Measurements from ENCODE around the gene NFE2L2.
A peak's percentile ranks its signal among the peaks of the same experiment; 100 is the strongest.
"Not testable (repeated sequence)": the region's sequence is repeated elsewhere in the genome, so short reads cannot be mapped to it uniquely, and the experiment has no call there.

The NFE2L2 gene

DNA sequence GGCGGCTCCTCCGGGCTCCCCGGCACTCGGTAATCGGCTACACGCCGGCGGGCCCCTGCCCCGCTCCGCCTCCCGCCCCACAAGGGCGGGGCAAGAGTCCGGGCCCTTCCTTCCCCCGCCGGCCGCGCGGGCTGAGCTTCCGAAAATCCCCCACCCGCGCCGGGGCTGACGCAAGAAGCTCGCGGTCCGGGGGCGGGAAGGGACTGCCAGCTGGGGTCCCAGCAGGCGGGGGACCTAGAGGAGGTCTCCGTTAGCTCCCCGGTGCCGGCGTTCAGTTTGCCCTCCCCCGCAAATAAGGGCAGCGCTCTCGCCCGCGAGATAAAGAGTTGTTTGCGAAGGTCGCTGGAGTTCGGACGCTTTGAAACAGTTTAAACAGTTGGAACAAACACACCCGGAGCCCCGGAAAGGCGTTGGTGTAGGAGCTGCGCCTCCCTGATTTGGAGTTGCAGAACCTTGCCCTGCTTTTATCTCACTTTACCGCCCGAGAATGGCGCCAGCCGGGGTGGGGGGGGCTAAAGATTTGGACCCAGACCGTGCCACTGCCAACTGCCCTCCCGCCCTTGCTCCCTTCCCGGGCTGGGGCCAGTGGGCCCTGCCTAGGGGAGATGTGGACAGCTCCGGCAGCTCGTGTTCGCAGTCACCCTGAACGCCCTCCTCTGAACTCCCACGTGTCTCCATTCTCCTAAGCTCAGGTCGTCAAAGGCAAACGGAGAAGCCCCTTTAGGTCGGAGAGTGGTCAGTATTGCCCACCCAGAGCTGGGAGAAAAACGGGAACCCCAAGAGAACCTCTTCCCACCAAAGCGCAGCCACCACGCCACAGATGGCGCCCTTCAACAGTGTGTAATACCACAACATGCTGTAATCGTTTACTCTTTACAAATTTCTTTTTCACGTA, at the start of gene NFE2L2:
Gene NFE2L2, minus strand, starts transcription at position 35 of the 895 bp plus-strand sequence. CDS start 151 bp downstream, outside the sequence.
- peak; percentile 94 for DNase-seq

GRCh38 chr2:177314194-177314593, 49.7 kb upstream of the NFE2L2 start:
- no peak for DNase-seq

GRCh38 chr2:177313162-177313781, 48.7 kb upstream of the NFE2L2 start:
- no peak for DNase-seq

- no peak for DNase-seq
Measured at GRCh38 chr2:177312562-177312961, 48.0 kb upstream of the NFE2L2 start.

DNA sequence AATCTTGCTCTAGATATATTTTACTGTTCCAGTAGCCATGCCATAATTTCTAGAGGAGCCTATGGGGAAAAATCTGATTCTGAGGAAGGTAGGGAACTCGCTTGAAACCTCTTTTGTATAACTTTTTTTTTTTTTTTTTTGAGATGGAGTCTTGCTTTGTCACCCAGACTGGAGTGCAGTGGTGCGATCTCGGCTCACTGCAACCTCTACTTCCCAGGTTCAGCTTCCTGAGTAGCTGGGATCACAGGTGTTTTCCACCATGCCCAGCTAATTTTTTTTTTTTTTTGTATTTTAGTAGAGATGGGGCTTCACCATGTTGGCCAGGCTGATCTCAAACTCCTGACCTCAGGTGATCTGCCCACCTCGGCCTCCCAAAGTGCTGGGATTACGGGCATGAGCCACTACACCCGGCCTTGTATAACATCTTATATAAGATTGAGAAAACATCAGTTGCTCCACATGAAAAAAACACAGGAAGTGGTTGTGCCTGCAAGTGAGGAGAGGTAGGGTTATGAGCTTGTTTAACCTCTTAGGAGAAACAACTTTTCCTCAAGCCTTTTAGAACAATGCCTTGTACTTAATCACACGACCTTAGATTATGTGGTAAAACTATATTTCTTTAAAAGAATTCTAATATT, 45.3 kb upstream of the NFE2L2 start:
- not testable (repeated sequence) for DNase-seq

GRCh38 chr2:177306550-177306949, 42.0 kb upstream of the NFE2L2 start:
- DNase-seq, result no peak

DNA sequence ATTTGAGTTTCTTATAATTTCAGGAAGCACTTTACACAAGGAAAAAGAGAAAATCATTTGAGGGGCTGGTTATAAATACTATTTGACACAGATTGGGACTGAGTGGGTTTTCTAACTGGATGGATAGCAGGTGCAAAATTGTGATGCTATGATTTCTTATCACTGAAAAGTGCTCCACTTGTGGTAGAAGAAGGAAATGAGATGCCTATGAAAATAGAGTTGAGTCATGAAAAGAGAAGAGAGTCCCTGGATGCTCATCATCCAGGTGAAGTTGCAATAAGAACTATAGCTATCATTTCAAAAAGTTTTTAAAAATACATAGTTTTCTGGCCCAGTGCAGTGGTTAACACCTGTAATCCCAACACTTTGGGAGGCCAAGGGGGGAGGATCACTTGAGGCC, 39.4 kb upstream of the NFE2L2 start:
- no peak for DNase-seq

- DNase-seq, result no peak
Measured at GRCh38 chr2:177302552-177302951, 38.0 kb upstream of the NFE2L2 start.

GRCh38 chr2:177298191-177298590, 33.7 kb upstream of the NFE2L2 start:
- no peak for DNase-seq

GRCh38 chr2:177296040-177296439, 31.5 kb upstream of the NFE2L2 start:
- DNase-seq, result no peak

GRCh38 chr2:177295484-177295883, 31.0 kb upstream of the NFE2L2 start:
- DNase-seq, result peak; percentile 51

DNA sequence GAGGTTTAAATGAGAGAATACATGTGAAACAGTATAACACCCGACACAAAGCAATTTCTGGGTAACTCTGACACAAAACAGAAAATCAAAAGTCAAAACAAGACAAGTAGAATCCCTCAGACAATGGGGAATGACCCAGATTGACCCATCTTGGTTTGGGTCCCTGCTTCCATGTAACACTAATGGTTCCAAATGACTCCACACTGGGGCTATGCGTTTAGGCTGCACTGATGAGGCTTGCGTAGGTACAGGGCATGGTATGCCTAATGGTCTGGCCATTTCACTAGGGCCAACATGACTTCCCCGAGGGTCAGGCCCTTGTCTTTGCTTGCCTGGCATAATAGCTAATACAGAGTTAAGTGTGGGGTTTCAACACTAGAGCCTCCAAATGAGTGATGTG, 27.2 kb upstream of the NFE2L2 start:
- DNase-seq, result no peak

GRCh38 chr2:177289824-177290628, 25.5 kb upstream of the NFE2L2 start:
- DNase-seq, result no peak

DNA sequence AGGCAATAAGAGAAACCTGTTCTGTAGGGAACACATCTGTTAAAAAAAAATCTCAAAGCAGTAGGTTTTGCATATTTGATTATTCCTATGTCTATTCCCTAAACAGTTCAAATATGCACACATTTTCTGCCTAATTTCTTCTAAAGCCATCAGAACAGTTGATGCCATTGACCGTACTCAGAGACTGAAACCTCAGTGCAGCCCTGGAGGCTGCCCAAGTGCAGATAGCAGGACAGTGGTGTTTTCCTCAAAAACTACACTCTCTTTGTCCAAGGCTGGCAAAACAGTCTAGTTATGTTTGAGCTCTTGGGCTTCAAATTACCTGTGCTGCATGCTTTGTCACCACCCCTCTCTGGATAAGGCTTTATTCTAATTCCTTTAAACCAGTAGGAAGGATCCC, 23.3 kb upstream of the NFE2L2 start:
- DNase-seq, result no peak

GRCh38 chr2:177285892-177286715, 21.6 kb upstream of the NFE2L2 start:
- DNase-seq, result no peak

DNA sequence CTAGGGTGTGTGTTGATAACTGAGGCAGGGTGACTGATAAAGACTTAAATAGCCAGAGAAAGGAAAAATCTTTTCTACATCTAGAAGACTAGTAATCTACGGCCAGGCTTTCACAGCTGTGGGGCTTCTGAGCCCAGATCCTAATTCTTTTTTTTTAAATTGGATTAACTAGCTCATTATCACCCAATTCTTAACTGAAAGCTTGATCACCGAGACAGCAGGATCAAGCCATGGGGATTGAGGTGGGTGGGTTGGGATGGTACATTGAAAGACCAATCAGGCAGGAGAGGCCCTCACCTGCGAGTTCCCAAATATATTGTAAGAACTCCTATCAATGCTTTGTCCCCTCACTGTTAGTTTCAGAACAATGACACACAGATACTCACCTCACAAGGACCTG, 20.0 kb upstream of the NFE2L2 start:
- DNase-seq, result no peak

DNA sequence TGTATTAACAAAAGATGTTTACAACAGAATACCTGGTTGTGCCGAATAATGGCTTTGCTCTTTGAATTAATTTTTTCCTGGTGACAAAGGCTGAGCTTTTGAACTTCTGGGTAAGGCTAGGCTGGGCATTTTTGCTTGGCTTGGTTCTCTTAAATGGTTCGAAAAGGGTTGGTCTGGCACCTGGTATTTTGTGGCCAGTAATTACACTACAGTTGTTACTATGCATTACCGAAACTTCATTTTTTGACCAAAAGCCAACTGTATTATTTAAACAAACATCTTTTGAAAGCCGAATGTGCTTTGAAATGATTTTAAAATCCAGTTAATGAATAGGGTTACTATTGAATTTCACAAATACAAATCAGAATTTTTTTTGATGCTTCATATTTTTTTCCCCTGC, 19.4 kb upstream of the NFE2L2 start:
- no peak for DNase-seq

- no peak for DNase-seq
Measured at GRCh38 chr2:177282787-177283572, 18.5 kb upstream of the NFE2L2 start.

GRCh38 chr2:177282181-177282641, 17.7 kb upstream of the NFE2L2 start:
- no peak for DNase-seq

DNA sequence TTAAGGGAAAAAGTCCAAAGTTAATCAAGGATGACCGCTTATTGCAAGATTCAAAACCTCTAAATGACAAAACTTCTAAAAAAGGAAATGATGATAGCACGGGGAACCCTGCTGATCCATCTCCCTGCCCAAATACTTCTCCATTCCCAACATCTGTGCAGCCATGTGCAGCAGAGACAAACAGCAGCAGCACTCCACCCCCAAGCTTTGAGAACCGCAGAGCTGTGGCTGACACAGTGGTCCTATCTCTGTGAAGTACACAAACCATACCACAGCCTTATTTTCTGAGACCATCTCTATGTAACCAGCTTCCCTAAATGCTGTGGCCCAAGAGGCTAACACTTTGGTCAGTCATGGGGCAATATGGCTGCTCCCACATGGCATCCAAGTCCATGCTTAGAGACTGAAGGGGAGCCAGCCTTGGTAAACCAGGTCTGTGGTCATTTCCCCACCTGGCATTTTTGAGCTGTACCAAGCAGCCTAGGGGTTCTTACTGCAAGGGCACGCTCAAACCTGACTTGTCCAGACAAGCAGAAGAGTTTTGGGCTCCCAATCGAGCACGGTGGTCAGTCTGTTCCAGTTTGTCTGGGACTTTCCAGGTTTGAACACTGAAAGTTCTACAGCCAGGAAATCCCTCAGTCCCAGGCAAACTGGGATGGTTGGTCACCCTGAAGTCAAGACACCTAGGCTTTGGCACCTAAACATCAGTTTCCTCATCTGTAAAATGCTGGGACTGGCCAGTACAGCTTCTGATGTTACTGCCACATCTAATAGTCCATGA, 17.1 kb upstream of the NFE2L2 start:
- no peak for DNase-seq
